Esophagus (tissue), 2 donors: ENCODE data around the gene DIAPH2. TPM values are rescaled to one million over a fixed set of nuclear protein-coding genes. Genes with fewer than 3 reads are reported as not detected.

Source experiments
- H3K27ac ChIP-seq, 2 donors: one replicate each; pipeline ENCODE4 v1.5.1; 2013; ENCODE audit warnings: low read depth in 2 of 2, mild to moderate bottlenecking in 2 of 2, inconsistent platforms in 1 of 2, low read length in 1 of 2, moderate library complexity in 1 of 2
- H3K27me3 ChIP-seq, 2 donors: one replicate each; pipeline ENCODE4 v1.6.1; 2013; ENCODE audit warnings: low read length in 2 of 2, control low read depth in 1 of 2, mild to moderate bottlenecking in 1 of 2; ENCODE audit not compliant: insufficient read depth in 2 of 2, control insufficient read depth in 1 of 2
- H3K36me3 ChIP-seq, 2 donors: one replicate each; pipeline ENCODE4 v1.6.1; 2013; ENCODE audit warnings: low read length in 1 of 2; ENCODE audit not compliant: control insufficient read depth in 2 of 2, insufficient read depth in 2 of 2
- H3K4me1 ChIP-seq, 2 donors: one replicate each; pipeline ENCODE4 v1.6.1; 2013; ENCODE audit warnings: low read length in 1 of 2; ENCODE audit not compliant: control insufficient read depth in 2 of 2, insufficient read depth in 2 of 2
- H3K4me3 ChIP-seq, 2 donors: one replicate each; pipeline ENCODE4 v1.5.1; 2013; ENCODE audit warnings: low read length in 2 of 2, mild to moderate bottlenecking in 2 of 2, low read depth in 1 of 2, moderate library complexity in 1 of 2
- H3K9me3 ChIP-seq, 2 donors: one replicate each; pipeline ENCODE4 v1.6.1; 2013; ENCODE audit warnings: mild to moderate bottlenecking in 2 of 2, low read depth in 1 of 2, low read length in 1 of 2, moderate library complexity in 1 of 2; ENCODE audit not compliant: control insufficient read depth in 2 of 2, insufficient read depth in 1 of 2
- WGBS, 2 donors: extraction: QIAGEN DNeasy Blood & Tissue Kit; methylation state at CpG; one replicate each; pipeline ENCODE4 v1.1.7; 2013; 5-methylcytosine and 5-hydroxymethylcytosine counted together
- polyA plus RNA-seq, 2 donors: library from polyadenylated mRNA; stranded (reverse); fragments of 200-250 nt; gene quantifications; one replicate each; pipeline ENCODE4 v1.2.3, GENCODE V29; 2013
- donor health status: healthy with polysubstance abuse.
- donor health status: Bipolar disorder and iron deficiency.

DIAPH2 gene
- polyA plus RNA-seq, 2 donors = 3.6 to 4.5 TPM

- Histone ChIP-seq H3K36me3 (no peaks in the 10 kb centered on the region), H3K27me3 (no peaks in the 10 kb centered on the region), H3K27ac (no peak overlapping the region), H3K4me3 (no peak overlapping the region), H3K9me3 (no peaks in the 10 kb centered on the region), H3K4me1 (no peaks in the 10 kb centered on the region)
- 90 to 98% methylated on average over 13 of the region's 13 CpGs for WGBS, 2 donors
Observed at GRCh38 chrX:96884027-96884426, 199.4 kb downstream of the DIAPH2 start.

DNA sequence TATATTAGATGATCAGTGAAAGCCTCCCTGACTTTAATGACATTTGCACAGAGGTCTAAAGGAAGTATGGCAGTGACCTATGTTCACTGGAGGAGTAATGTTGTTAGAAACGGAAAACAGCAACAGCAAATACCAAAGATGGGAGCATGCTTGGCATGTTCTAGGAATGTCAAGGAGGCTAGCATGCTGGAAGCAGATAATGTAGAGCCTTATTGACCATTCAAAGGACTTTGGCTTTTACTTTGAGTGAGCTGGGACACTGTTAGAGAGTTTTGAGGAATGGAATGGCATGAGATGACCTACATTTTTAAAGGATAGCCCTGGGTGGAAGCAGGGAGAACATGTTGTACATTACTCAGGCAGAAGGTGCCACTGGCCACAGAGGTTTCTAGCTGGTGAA is 205.1 kb downstream of the DIAPH2 start:
- Histone ChIP-seq H3K4me3 (no peak overlapping the region), H3K27ac (no peak overlapping the region), H3K4me1 (no peaks in the 10 kb centered on the region), H3K9me3 (no peaks in the 10 kb centered on the region), H3K36me3 (no peaks in the 10 kb centered on the region), H3K27me3 (no peaks in the 10 kb centered on the region)
- 71 to 87% methylated on average over 1 of the region's 1 CpG for WGBS, 2 donors

- H3K4me1 ChIP-seq = no peaks in the 10 kb centered on the region
- WGBS, 2 donors = 58 to 72% methylated on average over 2 of the region's 2 CpGs
- no peaks in the 10 kb centered on the region for H3K27me3 ChIP-seq
- H3K36me3 ChIP-seq = no peaks in the 10 kb centered on the region
- no peak overlapping the region for H3K27ac ChIP-seq
- H3K9me3 ChIP-seq = no peaks in the 10 kb centered on the region
- H3K4me3 ChIP-seq = no peak overlapping the region
Observed at GRCh38 chrX:96906741-96907140, 222.1 kb downstream of the DIAPH2 start.

DNA sequence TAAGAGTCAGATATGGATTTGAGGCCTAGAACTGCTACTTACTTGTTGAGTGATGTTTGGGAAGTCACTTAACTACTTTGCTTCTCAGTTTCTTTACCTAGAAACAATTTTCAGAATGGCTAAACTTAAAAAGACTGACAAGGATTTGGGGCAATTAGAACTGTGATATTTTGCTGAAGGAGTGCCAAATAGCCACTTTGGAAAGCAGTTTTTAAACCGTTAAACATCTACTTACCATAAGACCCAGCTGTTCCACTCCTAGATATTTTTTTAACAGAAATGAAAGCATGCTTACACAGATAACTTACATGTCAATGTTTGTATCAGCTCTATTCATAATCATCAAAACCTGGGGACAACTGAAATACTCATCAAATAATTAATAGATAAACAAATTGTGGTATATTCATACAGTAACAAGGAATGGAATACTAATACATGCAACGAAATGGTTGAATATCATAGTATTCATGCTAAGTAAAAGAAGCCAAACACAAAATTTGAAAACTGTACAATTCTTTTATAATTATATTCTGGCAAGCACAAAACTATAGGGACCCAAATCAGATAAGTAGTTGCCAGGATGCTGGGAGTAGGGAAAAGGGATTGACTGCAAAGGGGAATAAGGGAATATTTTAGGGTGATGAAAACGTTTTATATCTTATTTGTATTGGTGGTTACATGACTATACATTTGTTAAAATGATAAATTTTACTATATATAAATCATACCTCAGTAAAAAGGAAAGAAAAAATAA is 223.1 kb downstream of the DIAPH2 start:
- H3K36me3 ChIP-seq = no peaks in the 10 kb centered on the region
- no peak overlapping the region for H3K27ac ChIP-seq

DNA sequence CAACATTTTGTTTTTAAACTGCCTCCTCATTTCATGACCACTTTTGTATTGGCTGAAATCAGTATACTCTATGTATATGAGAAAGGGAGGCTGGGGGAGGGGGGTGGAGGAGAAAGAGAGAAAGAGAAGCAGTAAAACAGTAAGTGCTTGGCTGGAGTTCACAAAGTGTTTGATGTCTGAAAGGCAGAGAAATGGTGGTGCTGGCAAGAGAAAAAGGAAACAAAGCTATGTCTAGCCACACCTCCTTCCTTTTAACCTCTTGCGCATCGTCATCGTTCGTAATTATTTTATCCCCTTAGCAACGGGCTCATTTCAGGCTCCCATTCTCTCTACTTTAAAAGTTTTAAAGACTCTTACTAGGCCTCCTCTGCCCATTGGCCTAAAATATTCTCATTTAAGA is 224.6 kb downstream of the DIAPH2 start:
- Histone ChIP-seq H3K36me3 (no peaks in the 10 kb centered on the region), H3K4me3 (no peak overlapping the region), H3K27ac (no peak overlapping the region), H3K9me3 (no peaks in the 10 kb centered on the region), H3K4me1 (no peaks in the 10 kb centered on the region), H3K27me3 (no peaks in the 10 kb centered on the region)
- WGBS, 2 donors = 63 to 75% methylated on average over 5 of the region's 5 CpGs

More for the DNA sequence above, 223.1 kb downstream of the DIAPH2 start:
- Histone ChIP-seq H3K4me3 (no peak overlapping the region), H3K9me3 (no peaks in the 10 kb centered on the region), H3K4me1 (no peaks in the 10 kb centered on the region), H3K27me3 (no peaks in the 10 kb centered on the region)
- WGBS, 2 donors = 53 to 71% methylated on average over 3 of the region's 3 CpGs

DNA sequence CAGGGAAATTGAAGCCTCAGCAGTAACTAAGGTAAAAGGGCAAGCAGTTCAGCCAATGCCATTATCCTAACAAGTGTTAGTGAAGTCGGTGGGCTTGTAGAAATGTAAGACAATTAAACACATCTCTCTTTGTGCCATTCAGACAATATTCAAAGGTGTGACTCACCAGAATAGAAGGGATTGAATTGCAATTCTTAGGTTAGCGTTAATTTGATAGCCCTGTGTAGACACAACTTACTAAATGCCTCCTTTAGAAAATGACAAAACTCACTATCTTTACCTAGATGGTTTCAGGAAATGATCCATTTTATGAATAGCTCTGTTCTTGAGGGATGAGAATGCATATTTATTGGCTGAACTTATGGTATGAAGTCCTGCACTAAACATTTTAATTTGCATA is 234.2 kb downstream of the DIAPH2 start:
- Histone ChIP-seq H3K36me3 (no peaks in the 10 kb centered on the region), H3K9me3 (no peaks in the 10 kb centered on the region), H3K4me3 (no peak overlapping the region), H3K27ac (no peak overlapping the region), H3K4me1 (no peaks in the 10 kb centered on the region), H3K27me3 (no peaks in the 10 kb centered on the region)
- WGBS, 2 donors = 87 to 88% methylated on average over 2 of the region's 2 CpGs

DNA sequence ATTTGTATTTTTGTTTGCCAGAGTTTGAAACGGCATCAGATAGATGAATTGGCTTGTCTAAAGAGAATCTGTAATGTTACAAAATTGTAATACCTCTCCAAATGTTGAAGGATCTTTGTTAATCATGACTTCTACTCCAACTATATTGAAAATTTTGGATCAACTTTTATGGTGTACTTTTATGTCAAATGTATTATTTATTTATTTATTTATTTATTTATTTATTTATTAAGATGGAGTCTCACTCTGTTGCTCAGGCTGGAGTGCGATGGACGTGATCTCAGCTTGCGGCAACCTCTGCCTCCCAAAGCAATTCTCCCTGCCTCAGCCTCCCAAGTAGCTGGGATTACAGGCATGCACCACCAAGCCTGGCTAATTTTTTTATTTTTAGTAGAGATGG is 235.0 kb downstream of the DIAPH2 start:
- Histone ChIP-seq H3K4me3 (no peak overlapping the region), H3K36me3 (no peaks in the 10 kb centered on the region), H3K9me3 (no peaks in the 10 kb centered on the region), H3K27me3 (no peaks in the 10 kb centered on the region), H3K27ac (no peak overlapping the region), H3K4me1 (no peaks in the 10 kb centered on the region)
- WGBS, 2 donors = 89 to 99% methylated on average over 4 of the region's 4 CpGs

DNA sequence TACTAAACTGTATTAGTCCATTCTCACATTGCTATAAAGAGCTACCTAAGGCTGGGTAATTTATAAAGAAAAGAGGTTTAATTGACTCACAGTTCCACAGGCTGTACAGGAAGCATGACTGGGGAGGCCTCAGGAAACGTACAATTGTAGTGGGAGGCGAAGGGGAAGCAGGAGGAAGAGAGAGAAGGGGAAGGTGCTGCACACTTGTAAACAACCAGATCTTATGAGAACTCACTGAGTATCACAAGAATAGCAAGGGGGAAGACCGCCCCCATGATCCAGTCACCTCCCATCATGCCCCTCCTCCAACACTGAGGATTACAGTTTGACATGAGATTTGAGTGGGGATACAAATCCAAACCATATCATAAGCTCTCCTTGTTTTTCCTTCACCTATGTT is 239.9 kb downstream of the DIAPH2 start:
- H3K27ac ChIP-seq = no peak overlapping the region
- H3K4me1 ChIP-seq = no peaks in the 10 kb centered on the region
- no peaks in the 10 kb centered on the region for H3K27me3 ChIP-seq
- no peak overlapping the region for H3K4me3 ChIP-seq
- no peaks in the 10 kb centered on the region for H3K9me3 ChIP-seq
- 79 to 81% methylated on average over 3 of the region's 3 CpGs for WGBS, 2 donors
- H3K36me3 ChIP-seq = no peaks in the 10 kb centered on the region

- Histone ChIP-seq H3K27me3 (no peaks in the 10 kb centered on the region), H3K4me3 (no peak overlapping the region), H3K9me3 (no peaks in the 10 kb centered on the region), H3K27ac (no peak overlapping the region), H3K36me3 (no peaks in the 10 kb centered on the region), H3K4me1 (no peaks in the 10 kb centered on the region)
Observed at GRCh38 chrX:96929036-96929435, 244.4 kb downstream of the DIAPH2 start.

DNA sequence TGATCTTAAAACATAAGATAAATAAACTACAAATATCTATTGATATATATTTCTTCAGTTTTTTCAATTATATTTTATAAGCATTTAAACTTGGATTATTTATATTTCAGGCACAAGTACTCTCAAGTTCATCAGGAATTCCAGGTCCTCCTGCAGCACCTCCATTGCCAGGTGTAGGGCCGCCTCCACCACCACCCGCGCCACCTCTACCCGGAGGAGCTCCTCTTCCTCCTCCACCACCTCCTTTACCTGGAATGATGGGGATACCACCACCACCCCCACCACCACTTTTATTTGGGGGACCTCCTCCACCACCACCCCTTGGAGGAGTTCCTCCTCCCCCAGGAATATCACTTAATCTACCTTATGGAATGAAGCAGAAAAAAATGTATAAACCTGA is 273.1 kb downstream of the DIAPH2 start:
- H3K36me3 ChIP-seq = no peaks in the 10 kb centered on the region
- no peak overlapping the region for H3K27ac ChIP-seq
- H3K9me3 ChIP-seq = peaks cover 2 to 6% of the 10 kb centered on the region in 2 donors
- no peaks in the 10 kb centered on the region for H3K4me1 ChIP-seq
- H3K4me3 ChIP-seq = no peak overlapping the region
- no peaks in the 10 kb centered on the region for H3K27me3 ChIP-seq
- 96 to 99% methylated on average over 4 of the region's 4 CpGs for WGBS, 2 donors
